GM18517 (cell line): Measurements from ENCODE around the gene APOL4.
"Not testable (repeated sequence)": the region's sequence is repeated elsewhere in the genome, so short reads cannot be mapped to it uniquely, and the experiment has no call there.

Experiments used
- ATAC-seq: cut with Tn5 transposase; IDR thresholded peaks from one replicate; pipeline ENCODE4 v1.9.1; 2021; ENCODE audit warnings: mild to moderate bottlenecking, moderate library complexity; ENCODE audit not compliant: unreplicated experiment

The APOL4 gene

GRCh38 chr22:36232715-36233401, 31.2 kb upstream of the APOL4 start:
- no peak for ATAC-seq

GRCh38 chr22:36231051-36231450, 29.4 kb upstream of the APOL4 start:
- ATAC-seq = not testable (repeated sequence)

GRCh38 chr22:36229649-36230048, 28.0 kb upstream of the APOL4 start:
- ATAC-seq = not testable (repeated sequence)

- no peak for ATAC-seq
These were observed 27.3 kb upstream of the APOL4 start for GRCh38 chr22:36228944-36229343.

- ATAC-seq = not testable (repeated sequence)
These were observed 26.8 kb upstream of the APOL4 start for GRCh38 chr22:36228369-36228768.

GRCh38 chr22:36227806-36228205, 26.2 kb upstream of the APOL4 start:
- no peak for ATAC-seq

DNA sequence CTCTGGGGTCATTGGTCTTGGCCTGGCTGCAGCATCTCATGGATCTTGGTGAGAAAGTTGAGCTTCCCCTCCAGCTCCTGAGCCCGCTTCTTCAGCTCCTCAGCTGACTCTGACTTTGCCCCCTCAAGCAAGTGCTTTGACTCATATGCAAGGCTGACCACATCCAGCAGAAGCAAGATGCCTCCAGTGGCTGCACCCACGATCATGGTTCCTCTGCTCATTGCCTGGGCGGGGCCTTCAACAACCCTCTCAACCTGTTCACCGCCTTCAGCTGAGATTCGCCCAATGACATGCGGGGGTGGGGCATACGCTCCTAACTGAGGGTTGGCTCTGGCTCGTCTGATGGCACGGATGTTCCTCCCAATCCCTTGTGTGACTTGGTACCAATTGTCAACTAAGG, 25.8 kb upstream of the APOL4 start:
- no peak for ATAC-seq

GRCh38 chr22:36226189-36226588, 24.6 kb upstream of the APOL4 start:
- no peak for ATAC-seq

- no peak for ATAC-seq
These were observed 23.8 kb upstream of the APOL4 start for GRCh38 chr22:36225333-36225922.

- no peak for ATAC-seq
These were observed 22.6 kb upstream of the APOL4 start for GRCh38 chr22:36224245-36224644.

GRCh38 chr22:36223504-36223903, 21.9 kb upstream of the APOL4 start:
- ATAC-seq = no peak

- no peak for ATAC-seq
These were observed 21.4 kb upstream of the APOL4 start for GRCh38 chr22:36222887-36223450.

DNA sequence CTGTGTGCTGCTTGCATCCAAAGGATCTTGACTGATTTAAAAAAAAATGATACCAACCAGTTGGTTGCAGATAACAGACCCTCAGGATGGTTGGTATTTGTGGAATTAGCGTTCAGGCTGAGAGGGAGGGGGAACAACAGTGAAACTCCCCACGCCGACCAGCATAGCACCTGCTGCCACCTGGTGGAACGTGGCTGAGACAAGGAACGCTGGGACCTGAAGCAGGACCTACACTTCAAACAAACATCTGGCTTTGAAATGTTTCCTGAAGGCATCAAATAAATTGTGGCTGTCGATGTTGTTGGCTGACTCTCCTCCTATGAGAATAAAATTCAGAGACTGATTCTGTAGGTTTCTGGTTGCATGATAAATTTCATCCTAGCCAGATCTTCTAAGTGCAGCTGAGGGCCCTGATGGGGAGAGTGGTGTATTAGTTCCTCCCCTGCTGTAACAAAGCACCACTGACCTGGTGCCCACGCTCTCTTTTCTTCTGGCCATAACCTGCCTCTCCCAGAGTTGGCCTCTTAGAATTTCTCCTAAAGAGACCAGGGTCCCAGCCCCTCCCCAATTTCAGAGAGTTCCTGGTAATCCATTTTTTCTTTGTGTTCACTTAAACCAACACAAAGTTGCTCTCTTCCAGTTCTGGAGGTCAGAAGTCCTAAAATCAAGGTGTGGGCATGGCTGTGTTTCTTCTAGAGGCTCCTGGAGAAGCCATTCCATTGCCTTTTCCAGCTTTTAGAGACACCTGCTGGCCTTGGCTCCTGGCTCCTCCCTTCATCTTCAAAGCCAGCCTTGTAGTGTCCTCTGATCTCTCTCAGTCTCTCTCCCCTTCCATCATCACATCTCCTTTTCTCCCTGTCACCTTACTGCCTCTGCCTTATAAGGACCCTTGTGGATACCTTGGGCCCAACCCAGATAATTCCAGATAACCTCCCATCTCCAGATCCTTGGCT, 20.5 kb upstream of the APOL4 start:
- ATAC-seq = no peak

DNA sequence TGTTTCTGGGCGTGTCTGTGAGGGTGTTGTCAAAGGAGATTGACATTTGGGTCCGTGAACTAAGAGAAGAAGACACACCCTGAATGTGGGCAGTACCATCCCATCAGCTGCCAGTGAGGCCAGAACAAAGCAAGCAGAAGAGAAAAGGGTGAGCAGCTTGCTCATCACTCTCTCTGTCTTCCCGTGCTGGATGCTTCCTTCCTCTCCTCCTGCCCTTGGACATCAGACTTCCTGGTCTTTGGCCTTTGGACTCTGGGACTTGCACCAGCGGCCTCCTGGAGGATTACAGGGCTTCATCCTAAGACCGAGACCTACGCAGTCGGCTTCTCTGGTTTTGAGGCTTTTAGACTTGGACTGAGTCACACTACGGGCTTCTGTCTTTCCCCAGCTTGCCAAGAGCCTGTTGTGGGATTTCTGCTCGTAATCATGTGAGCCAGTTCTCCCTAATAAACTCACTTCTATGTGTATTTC, 18.9 kb upstream of the APOL4 start:
- no peak for ATAC-seq

GRCh38 chr22:36218648-36219193, 17.1 kb upstream of the APOL4 start:
- ATAC-seq = no peak

GRCh38 chr22:36215981-36216380, 14.4 kb upstream of the APOL4 start:
- ATAC-seq = no peak

DNA sequence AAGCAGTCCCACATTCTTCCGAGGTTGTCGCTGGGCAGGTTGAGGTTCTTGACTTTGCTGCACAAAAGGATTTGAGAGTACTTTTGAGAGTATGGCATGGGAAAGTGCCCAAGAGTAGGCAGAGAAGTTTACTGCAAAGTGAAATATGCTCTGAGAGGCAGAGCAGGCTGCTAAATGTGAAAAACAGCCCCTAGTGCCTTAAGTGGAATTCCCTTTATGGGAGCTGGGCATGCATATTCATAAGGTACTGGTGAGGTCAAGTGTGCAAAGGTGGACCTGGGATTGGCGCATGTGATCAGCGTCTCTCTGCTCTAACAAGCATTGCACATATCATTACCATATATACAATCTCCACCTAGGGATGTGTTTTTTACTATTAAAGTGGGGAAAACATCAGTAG, 12.0 kb upstream of the APOL4 start:
- ATAC-seq = no peak

GRCh38 chr22:36212901-36213300, 11.3 kb upstream of the APOL4 start:
- ATAC-seq = no peak

GRCh38 chr22:36211237-36211861, 9.7 kb upstream of the APOL4 start:
- ATAC-seq = no peak

DNA sequence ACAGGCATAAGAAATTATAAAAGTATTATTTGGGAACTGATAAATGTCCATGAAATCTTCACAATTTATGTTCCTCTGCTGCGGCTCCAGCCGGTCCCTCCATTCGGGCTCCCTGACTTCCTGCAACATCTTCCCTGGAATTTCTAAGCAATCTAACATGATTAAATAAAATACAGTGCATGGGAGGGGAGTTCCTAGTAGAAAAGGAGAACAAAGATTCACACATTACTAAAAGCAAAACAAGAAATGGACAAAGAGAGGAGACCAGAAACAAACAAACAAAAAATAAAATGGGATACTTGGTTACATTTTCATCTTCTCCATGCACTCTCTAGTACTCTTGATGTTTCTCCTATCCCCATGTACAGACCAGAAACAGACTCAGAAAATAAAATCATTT, 8.6 kb upstream of the APOL4 start:
- no peak for ATAC-seq
